Heart left ventricle (tissue), 16 donors: ENCODE results near the gene BCORL1. TPM values are rescaled to one million over a fixed set of nuclear protein-coding genes. Genes with fewer than 3 reads are reported as not detected.

Source experiments
- ATAC-seq, 4 donors: fragments of 200-7000 bp; cut with Tn5 transposase; one replicate each; pipeline ENCODE4 v1.9.1; 2020 to 2022; ENCODE audit warnings: moderate library complexity in 4 of 4, mild to moderate bottlenecking in 3 of 4, moderate number of reproducible peaks in 1 of 4
- DNase-seq, 5 donors: peaks; one replicate each; pipeline ENCODE4 v3.0.0-alpha.2; 2020
- H3K27ac ChIP-seq, 12 donors: fragments of 200-600 bp; sonication (generic) in 4 of 12; one replicate each; pipeline versions ENCODE4 v1.5.0 to v1.8.0; 2016 to 2022; ENCODE audit warnings: mild to moderate bottlenecking in 2 of 12
- H3K27me3 ChIP-seq, 9 donors: fragments of 200-600 bp; sonication (generic) in 2 of 9; one replicate each; pipeline versions ENCODE4 v1.5.1 to v1.8.0; 2016 to 2022; ENCODE audit warnings: mild to moderate bottlenecking in 3 of 9
- H3K36me3 ChIP-seq, 9 donors: fragments of 200-600 bp; sonication (generic) in 2 of 9; one replicate each; pipeline versions ENCODE4 v1.5.0 to v1.8.0; 2018 to 2022; ENCODE audit warnings: mild to moderate bottlenecking in 2 of 9
- H3K4me1 ChIP-seq, 12 donors: fragments of 200-600 bp; sonication (generic) in 4 of 12; one replicate each; pipeline versions ENCODE4 v1.5.0 to v1.8.0; 2016 to 2022; ENCODE audit warnings: mild to moderate bottlenecking in 3 of 12
- H3K4me3 ChIP-seq, 12 donors: fragments of 200-600 bp; sonication (generic) in 4 of 12; one replicate each; pipeline versions ENCODE4 v1.5.0 to v1.8.0; 2017 to 2022; ENCODE audit warnings: mild to moderate bottlenecking in 9 of 12, moderate library complexity in 4 of 12
- H3K9me3 ChIP-seq, 12 donors: fragments of 200-600 bp; sonication (generic) in 4 of 12; one replicate each; pipeline versions ENCODE4 v1.5.0 to v1.8.0; 2016 to 2022; ENCODE audit warnings: mild to moderate bottlenecking in 1 of 12
- CTCF ChIP-seq, 12 donors: fragments of 200-600 bp; sonication (generic) in 4 of 12; IDR thresholded peaks; one replicate each; pipeline versions ENCODE4 v1.5.0 to v1.8.0; 2018 to 2022; ENCODE audit warnings: antibody characterized with exemption in 12 of 12, mild to moderate bottlenecking in 5 of 12
- POLR2A ChIP-seq, 2 donors: fragments of 450-650 bp; IDR thresholded peaks; one replicate each; pipeline ENCODE4 v1.6.1; 2017; ENCODE audit warnings: antibody characterized with exemption in 2 of 2, mild to moderate bottlenecking in 2 of 2, moderate library complexity in 2 of 2
- WGBS, 4 donors: extraction: QIAGEN DNeasy Blood & Tissue Kit in 2 of 4; methylation state at CpG; one replicate each; pipeline versions ENCODE4 v1.1.5 to v1.1.7; 2013 to 2018; 5-methylcytosine and 5-hydroxymethylcytosine counted together
- intact Hi-C, 10 donors: fragments of 100-400 bp; cut with DNase I; formaldehyde crosslinking; loops; one replicate each; pipeline versions ENCODE4 v1.11.1 to v1.14.2; 2022
- polyA plus RNA-seq, 2 donors: library from polyadenylated mRNA; stranded (reverse); fragments of 200-250 nt; gene quantifications; one replicate each; pipeline ENCODE4 v1.2.3, GENCODE V29; 2013
- total RNA-seq, 9 donors: library from RNA; depleted of rRNA in 2 of 9; stranded (reverse); fragments of >200 nt in 2 of 9; fragmentation: NEBNext Ultra II Directional in 3 of 9; extraction: Animal tissue kit (Norgen Biotek cat#: 25700) in 3 of 9; gene quantifications; one replicate each; pipeline versions ENCODE4 v1.1.0 to v1.2.4, GENCODE V29; 2016 to 2023
- donor health status: ischemic (EF 13 %, LVEDD 7.1; RV severe dilation, severe dysfunction).
- donor health status: healthy with polysubstance abuse.
- donor health status: DM: no; HTN: yes; CAD: no.
- donor health status: DM: no; HTN: no; CAD: no.
- donor health status: ischemic (EF 25% LVEDD 6.9; RV normal size, moderate dysfunction).
- donor health status: ischemic (EF 25% LVEDD 5.7; RV mildly dilated, moderate dysfunction).
- donor health status: healthy.
- donor health status: DM: yes; HTN: yes; CAD: no.
- donor health status: ischemic (EF 35%, LVEDD 5.7; RV mildly dilated, moderate dysfunction).
- donor health status: nonischemic (EF 11% LVEDD 7.7; RV severe dilation, severe dysfunction).
- donor health status: DM: yes; HTN: yes; CAD: no.
- donor health status: PGD.
- donor health status: ischemic (EF 29% LVEDD 5.4; RV normal size, mild dysfunction).
- donor health status: nonischemic (EF 23%, LVEDD 6.1; RV moderate dilation, normal function).

The BCORL1 gene
- total and polyA plus RNA-seq, 11 donors, result 3.3 to 11.0 (median 8.0) TPM

GRCh38 chrX:130053236-130053635, 70.8 kb downstream of the BCORL1 start:
- no peaks in the 10 kb centered on the region for H3K4me1 ChIP-seq
- H3K27me3 ChIP-seq, result no peaks in the 10 kb centered on the region
- no peak for TF ChIP-seq POLR2A (IDR thresholded peaks at IDR 0.05)
- no peak for TF ChIP-seq CTCF (IDR thresholded peaks at IDR 0.05)
- H3K36me3 ChIP-seq, result peaks cover 0 to 51% (median 34%) of the 10 kb centered on the region in 9 donors
- H3K4me3 ChIP-seq, result no peak overlapping the region
- H3K9me3 ChIP-seq, result peaks cover 0 to 4% (median 0%) of the 10 kb centered on the region in 12 donors
- DNase-seq (no peak), ATAC-seq (no peak)
- H3K27ac ChIP-seq, result no peak overlapping the region
- WGBS, 4 donors, result 81 to 90% (median 87%) methylated on average over 9 to 10 of the region's 10 CpGs
- intact Hi-C loops, result loop anchor here in 1 of 10 donors (10.0 kb wide), 1 partner anchor 128 kb away; no protein-coding TSS in a partner anchor

GRCh38 chrX:130055103-130055502, 72.7 kb downstream of the BCORL1 start:
- peaks cover 0 to 6% (median 0%) of the 10 kb centered on the region in 12 donors for H3K4me1 ChIP-seq
- peaks cover 0 to 40% (median 29%) of the 10 kb centered on the region in 9 donors for H3K36me3 ChIP-seq
- TF ChIP-seq CTCF (IDR thresholded peaks at IDR 0.05) (no peak), POLR2A (IDR thresholded peaks at IDR 0.05) (no peak)
- intact Hi-C loops, result loop anchor here in 2 of 10 donors (5.0 to 10.0 kb wide), 3 partner anchors 130 to 453 kb away; no protein-coding TSS in a partner anchor
- WGBS, 4 donors, result 66 to 73% (median 71%) methylated on average over 11 of the region's 11 CpGs
- no peak overlapping the region for H3K4me3 ChIP-seq
- peak in 3 of 4 donors; percentile 24 to 35 (median 32) for ATAC-seq
- peak in 1 of 5 donors; percentile 37 for DNase-seq
- H3K27ac ChIP-seq, result no peak overlapping the region
- no peaks in the 10 kb centered on the region for H3K9me3 ChIP-seq
- H3K27me3 ChIP-seq, result no peaks in the 10 kb centered on the region

- H3K27me3 ChIP-seq, result no peaks in the 10 kb centered on the region
These were observed 73.5 kb downstream of the BCORL1 start for GRCh38 chrX:130055899-130056298.

GRCh38 chrX:130057209-130057608, 74.8 kb downstream of the BCORL1 start:
- 78 to 85% (median 81%) methylated on average over 9 of the region's 9 CpGs for WGBS, 4 donors
- H3K36me3 ChIP-seq, result peaks cover 0 to 22% (median 16%) of the 10 kb centered on the region in 9 donors
- no peak overlapping the region for H3K4me3 ChIP-seq
- no peak for TF ChIP-seq POLR2A (IDR thresholded peaks at IDR 0.05)
- TF ChIP-seq CTCF (IDR thresholded peaks at IDR 0.05), result no peak
- H3K27ac ChIP-seq, result no peak overlapping the region
- intact Hi-C loops, result loop anchor here in 2 of 10 donors (5.0 to 10.0 kb wide), 3 partner anchors 132 to 455 kb away; no protein-coding TSS in a partner anchor
- DNase-seq (no peak), ATAC-seq (no peak)
- H3K9me3 ChIP-seq, result no peaks in the 10 kb centered on the region
- no peaks in the 10 kb centered on the region for H3K27me3 ChIP-seq
- peaks cover 0 to 6% (median 0%) of the 10 kb centered on the region in 12 donors for H3K4me1 ChIP-seq

More at GRCh38 chrX:130055899-130056298, 73.5 kb downstream of the BCORL1 start:
- intact Hi-C loops, result loop anchor here in 2 of 10 donors (5.0 to 10.0 kb wide), 3 partner anchors 131 to 454 kb away; no protein-coding TSS in a partner anchor
- ATAC-seq (no peak), DNase-seq (no peak)
- Histone ChIP-seq H3K27ac (no peak overlapping the region), H3K9me3 (no peaks in the 10 kb centered on the region), H3K4me3 (no peak overlapping the region), H3K36me3 (peaks cover 0 to 35% (median 29%) of the 10 kb centered on the region in 9 donors), H3K4me1 (peaks cover 0 to 6% (median 0%) of the 10 kb centered on the region in 12 donors)
- no peak for TF ChIP-seq CTCF (IDR thresholded peaks at IDR 0.05)
- 79 to 88% (median 84%) methylated on average over 17 to 18 of the region's 18 CpGs for WGBS, 4 donors
